ENCODE data around the gene CLDN9.

CLDN9 gene

GRCh38 chr16:3058139-3059030, 45.7 kb downstream of the CLDN9 start:
- FAIRE-seq = no peak

GRCh38 chr16:3059041-3059722, 46.5 kb downstream of the CLDN9 start:
- no peak for FAIRE-seq

DNA sequence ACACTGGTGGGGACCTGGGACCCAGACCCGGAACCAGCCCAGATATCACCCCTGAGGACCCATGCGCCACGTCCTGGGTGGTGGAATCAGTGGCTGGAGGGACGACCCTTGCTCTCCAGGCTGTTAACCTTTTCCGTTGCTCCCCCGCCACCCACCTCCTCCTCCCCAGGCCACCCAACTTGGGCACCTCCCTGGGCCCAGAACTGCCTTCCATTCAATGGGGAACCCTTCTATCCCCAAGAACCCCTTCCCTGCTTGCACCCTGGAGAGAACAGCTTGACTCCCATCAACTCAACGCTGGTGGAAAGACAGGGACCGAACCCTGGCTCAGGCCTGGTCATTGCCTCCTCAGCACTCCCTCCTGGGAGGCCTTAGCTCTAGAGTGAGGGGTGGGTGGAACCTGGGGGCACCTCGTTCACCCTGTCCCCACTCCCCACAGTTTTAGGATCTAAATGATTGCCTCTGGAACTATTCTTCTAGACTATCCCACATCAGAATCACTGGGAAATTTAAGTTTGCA, 47.1 kb downstream of the CLDN9 start:
- no peak for FAIRE-seq

GRCh38 chr16:3060339-3061127, 47.8 kb downstream of the CLDN9 start:
- no peak for FAIRE-seq

GRCh38 chr16:3062553-3062952, 49.8 kb downstream of the CLDN9 start:
- no peak for FAIRE-seq

GRCh38 chr16:3063625-3064386, 51.1 kb downstream of the CLDN9 start:
- no peak for FAIRE-seq
